Measurements from ENCODE around the gene C2CD4D.

DNA sequence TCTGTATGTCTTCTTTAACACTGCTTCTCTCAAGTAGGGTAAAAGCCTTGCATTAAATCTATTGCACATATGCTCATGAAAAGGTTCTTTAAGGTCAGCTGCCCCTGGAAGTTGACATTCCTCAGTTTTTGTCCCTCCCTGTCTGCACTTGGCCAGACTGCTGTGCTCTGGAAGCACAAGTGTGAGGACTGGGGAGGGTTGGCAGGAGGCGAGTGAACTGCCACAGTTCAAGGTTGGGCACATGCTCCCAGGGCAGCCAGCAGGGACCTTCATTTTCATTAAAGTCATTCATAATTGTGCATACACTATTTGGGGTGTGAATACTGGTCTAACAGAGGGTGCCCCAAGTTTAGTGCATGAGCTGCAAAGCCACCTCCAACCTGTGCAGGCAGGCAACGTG, 24.8 kb upstream of the C2CD4D start:
- TF ChIP-seq, protein P1, sequence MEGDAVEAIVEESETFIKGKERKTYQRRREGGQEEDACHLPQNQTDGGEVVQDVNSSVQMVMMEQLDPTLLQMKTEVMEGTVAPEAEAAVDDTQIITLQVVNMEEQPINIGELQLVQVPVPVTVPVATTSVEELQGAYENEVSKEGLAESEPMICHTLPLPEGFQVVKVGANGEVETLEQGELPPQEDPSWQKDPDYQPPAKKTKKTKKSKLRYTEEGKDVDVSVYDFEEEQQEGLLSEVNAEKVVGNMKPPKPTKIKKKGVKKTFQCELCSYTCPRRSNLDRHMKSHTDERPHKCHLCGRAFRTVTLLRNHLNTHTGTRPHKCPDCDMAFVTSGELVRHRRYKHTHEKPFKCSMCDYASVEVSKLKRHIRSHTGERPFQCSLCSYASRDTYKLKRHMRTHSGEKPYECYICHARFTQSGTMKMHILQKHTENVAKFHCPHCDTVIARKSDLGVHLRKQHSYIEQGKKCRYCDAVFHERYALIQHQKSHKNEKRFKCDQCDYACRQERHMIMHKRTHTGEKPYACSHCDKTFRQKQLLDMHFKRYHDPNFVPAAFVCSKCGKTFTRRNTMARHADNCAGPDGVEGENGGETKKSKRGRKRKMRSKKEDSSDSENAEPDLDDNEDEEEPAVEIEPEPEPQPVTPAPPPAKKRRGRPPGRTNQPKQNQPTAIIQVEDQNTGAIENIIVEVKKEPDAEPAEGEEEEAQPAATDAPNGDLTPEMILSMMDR (IDR thresholded peaks at IDR 0.05): no peak
- TF ChIP-seq POLR2A (IDR thresholded peaks at IDR 0.05): no peak

All from uterus (tissue), 2 donors.